Testis (tissue), 5 donors: Measurements from ENCODE around the gene VPS35L. TPM values are rescaled to one million over a fixed set of nuclear protein-coding genes. Genes with fewer than 3 reads are reported as not detected.

Experiments used
- DNase-seq: peaks from one replicate; pipeline ENCODE4 v3.0.0-alpha.2; 2019
- H3K27ac ChIP-seq, 2 donors: fragments of 200-600 bp; sonication (generic); one replicate each; pipeline ENCODE4 v1.5.1; 2019
- H3K27me3 ChIP-seq: fragments of 200-600 bp; sonication (generic); one replicate; pipeline ENCODE4 v1.5.1; 2019
- H3K36me3 ChIP-seq: fragments of 200-600 bp; sonication (generic); one replicate; pipeline ENCODE4 v1.5.1; 2017; ENCODE audit warnings: low read depth; ENCODE audit errors: missing control alignments
- H3K4me1 ChIP-seq: fragments of 200-600 bp; sonication (generic); one replicate; pipeline ENCODE4 v1.5.1; 2019
- H3K4me3 ChIP-seq, 2 donors: fragments of 200-600 bp; sonication (generic); one replicate each; pipeline ENCODE4 v1.5.1; 2017 to 2019
- H3K9me3 ChIP-seq: fragments of 200-600 bp; sonication (generic); one replicate; pipeline ENCODE4 v1.5.1; 2017
- CTCF ChIP-seq, 3 experiments: fragments of 450-650 bp in 2 of 3; fragments of 200-600 bp in 1 of 3; sonication (generic) in 1 of 3; IDR thresholded peaks; one replicate each; pipeline ENCODE4 v1.5.1; 2016 to 2019; ENCODE audit warnings: antibody characterized with exemption in 3 of 3, mild to moderate bottlenecking in 2 of 3, moderate library complexity in 1 of 3
- POLR2A ChIP-seq: fragments of 450-650 bp; IDR thresholded peaks from one replicate; pipeline ENCODE4 v1.6.1; 2017; ENCODE audit warnings: antibody characterized with exemption, mild to moderate bottlenecking, moderate library complexity
- WGBS, 2 donors: methylation state at CpG; one replicate each; pipeline ENCODE4 v1.1.5; 2018; 5-methylcytosine and 5-hydroxymethylcytosine counted together
- intact Hi-C: fragments of 100-400 bp; cut with DNase I; formaldehyde crosslinking; loops from one replicate; pipeline ENCODE4 v1.15.1; 2023; ENCODE audit warnings: low total_unique reads
- long read RNA-seq, 2 donors: transcript quantifications; one replicate each; lab custom pipeline, GENCODE V29; 2026
- polyA plus RNA-seq: library from polyadenylated mRNA; stranded (reverse); fragments of 350-450 nt; fragmentation: Illumina TruSeq; extraction: RNeasy Lipid Tissue Mini Kit (QIAGEN cat#74804); gene quantifications from one replicate; pipeline ENCODE4 v1.2.3, GENCODE V29; 2014; ENCODE audit warnings: low read depth, low replicate concordance; ENCODE audit not compliant: insufficient read depth
- total RNA-seq, 2 donors: library from RNA; depleted of rRNA; stranded (reverse); fragments of >200 nt; gene quantifications; one replicate each; pipeline ENCODE4 v1.2.3, GENCODE V29; 2016

The VPS35L gene
- total RNA-seq: 10 to 100 TPM; 76.1 to 88.9 TPM
- polyA plus RNA-seq: 80.5 TPM
- long read RNA-seq, donor 1, transcript VPS35L-203 (31 exons, 3,855 nt): major isoform, 6 of 19 reads
- long read RNA-seq, donor 1, partial matches to known transcripts: 12 of 19 reads
- long read RNA-seq, donor 1, other reads (novel, unspliced or antisense): 0 of 19 reads
- long read RNA-seq, donor 2, partial matches to known transcripts: 6 of 11 reads
- long read RNA-seq, donor 2, other reads (novel, unspliced or antisense): 0 of 11 reads

GRCh38 chr16:19555186-19555937 lies at the start of gene VPS35L:
TSS of gene VPS35L (plus strand) at chr16:19555703. CDS start at chr16:19555730, 27 bp downstream.
- DNase-seq: peak; percentile 97
- peaks cover 4% of the 10 kb centered on the region for H3K4me1 ChIP-seq
- no peaks in the 10 kb centered on the region for H3K36me3 ChIP-seq
- H3K4me3 ChIP-seq: peak within 1 kb of the TSS; percentile 82 to 96
- H3K27ac ChIP-seq: peak within 1 kb of the TSS; percentile 95 to 97
- no peaks in the 10 kb centered on the region for H3K9me3 ChIP-seq
- WGBS, 2 donors: 0 to 1% methylated on average over 10 to 53 of the region's 53 CpGs
- no peaks in the 10 kb centered on the region for H3K27me3 ChIP-seq
- TF ChIP-seq CTCF (IDR thresholded peaks at IDR 0.05) (peak; percentile 66 to 74 (median 70)), POLR2A (no peak)
- intact Hi-C loops: no loop called here

DNA sequence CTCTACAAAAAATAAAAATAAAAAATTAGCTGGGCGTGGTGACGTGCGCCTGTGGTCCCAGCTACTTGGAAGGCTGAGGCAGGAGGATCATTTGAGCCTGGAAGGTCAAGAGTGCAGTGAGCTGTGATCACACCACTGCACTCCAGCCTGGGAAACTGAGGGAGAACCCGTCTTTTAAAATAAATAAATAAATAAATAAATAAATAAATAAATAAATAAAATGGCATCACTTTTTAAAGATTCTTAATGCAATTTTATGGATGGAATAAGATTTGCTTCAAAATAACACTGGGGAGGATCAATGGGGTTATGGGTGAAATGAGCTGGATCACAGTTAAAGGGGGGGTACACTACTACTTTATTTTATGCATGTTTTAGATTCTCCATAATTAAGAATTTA lies 48.5 kb upstream of the VPS35L start:
- intact Hi-C loops: no loop called here
- no peaks in the 10 kb centered on the region for H3K36me3 ChIP-seq
- no peak for TF ChIP-seq POLR2A
- no peak for TF ChIP-seq CTCF (IDR thresholded peaks at IDR 0.05)
- no peak overlapping the region for H3K4me3 ChIP-seq
- H3K27me3 ChIP-seq: no peaks in the 10 kb centered on the region
- H3K9me3 ChIP-seq: no peaks in the 10 kb centered on the region
- no peaks in the 10 kb centered on the region for H3K4me1 ChIP-seq
- DNase-seq: no peak
- no peak overlapping the region for H3K27ac ChIP-seq
- 95 to 96% methylated on average over 4 of the region's 4 CpGs for WGBS, 2 donors

- no peaks in the 10 kb centered on the region for H3K27me3 ChIP-seq
- H3K9me3 ChIP-seq: no peaks in the 10 kb centered on the region
- no peaks in the 10 kb centered on the region for H3K36me3 ChIP-seq
- WGBS, 2 donors: 88 to 97% methylated on average over 2 of the region's 2 CpGs
- H3K4me3 ChIP-seq: no peak overlapping the region
- no peak overlapping the region for H3K27ac ChIP-seq
- no peaks in the 10 kb centered on the region for H3K4me1 ChIP-seq
- TF ChIP-seq CTCF (IDR thresholded peaks at IDR 0.05) (no peak), POLR2A (no peak)
- intact Hi-C loops: no loop called here
- no peak for DNase-seq
Observed at GRCh38 chr16:19507867-19508266, 47.6 kb upstream of the VPS35L start.

DNA sequence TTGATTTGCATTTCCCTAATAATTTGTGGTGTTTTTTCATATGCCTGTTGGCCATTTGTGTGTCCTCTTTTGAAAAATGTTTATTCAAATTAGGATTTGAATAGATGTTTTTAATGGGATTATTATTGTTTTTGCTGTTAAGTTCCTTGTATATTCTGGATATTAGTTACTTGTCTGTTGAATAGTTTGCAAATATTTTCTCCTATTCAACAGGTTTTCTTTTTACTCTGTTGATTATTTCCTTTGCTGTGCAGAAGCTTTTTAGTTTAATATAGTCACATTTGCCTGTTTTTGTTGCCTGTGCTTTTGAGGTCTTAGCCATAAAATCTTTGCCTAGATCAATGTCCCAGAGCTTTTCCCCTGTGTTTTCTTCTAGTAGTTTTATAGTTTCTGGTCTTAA lies 43.2 kb upstream of the VPS35L start:
- Histone ChIP-seq H3K27ac (no peak overlapping the region), H3K4me3 (no peak overlapping the region), H3K27me3 (no peaks in the 10 kb centered on the region), H3K4me1 (no peaks in the 10 kb centered on the region), H3K9me3 (no peaks in the 10 kb centered on the region), H3K36me3 (no peaks in the 10 kb centered on the region)
- no peak for DNase-seq
- TF ChIP-seq POLR2A: no peak
- TF ChIP-seq CTCF (IDR thresholded peaks at IDR 0.05): no peak
- intact Hi-C loops: no loop called here
